GM15510 (cell line): ENCODE measurements around the gene MAVS.

Experiments
- POLR2A ChIP-seq: IDR thresholded peaks from 3 replicates; pipeline ENCODE4 v1.6.1; 2011; ENCODE audit warnings: borderline replicate concordance; ENCODE audit not compliant: insufficient read length; ENCODE audit errors: extremely low read depth

Gene MAVS

GRCh38 chr20:3846740-3847428, at the start of gene MAVS:
Gene MAVS (plus strand): TSS chr20:3846834. CDS start chr20:3854625, 7,791 bp downstream.
- TF ChIP-seq POLR2A: peak; percentile 84

GRCh38 chr20:3797226-3797545, 49.4 kb upstream of the MAVS start:
- TF ChIP-seq POLR2A: no peak

- no peak for TF ChIP-seq POLR2A
Observed at GRCh38 chr20:3797592-3798372, 48.9 kb upstream of the MAVS start.

GRCh38 chr20:3798373-3798768, 48.3 kb upstream of the MAVS start:
- no peak for TF ChIP-seq POLR2A

- no peak for TF ChIP-seq POLR2A
Observed at GRCh38 chr20:3798908-3799248, 47.8 kb upstream of the MAVS start.

- no peak for TF ChIP-seq POLR2A
Observed at GRCh38 chr20:3800256-3800877, 46.3 kb upstream of the MAVS start.

DNA sequence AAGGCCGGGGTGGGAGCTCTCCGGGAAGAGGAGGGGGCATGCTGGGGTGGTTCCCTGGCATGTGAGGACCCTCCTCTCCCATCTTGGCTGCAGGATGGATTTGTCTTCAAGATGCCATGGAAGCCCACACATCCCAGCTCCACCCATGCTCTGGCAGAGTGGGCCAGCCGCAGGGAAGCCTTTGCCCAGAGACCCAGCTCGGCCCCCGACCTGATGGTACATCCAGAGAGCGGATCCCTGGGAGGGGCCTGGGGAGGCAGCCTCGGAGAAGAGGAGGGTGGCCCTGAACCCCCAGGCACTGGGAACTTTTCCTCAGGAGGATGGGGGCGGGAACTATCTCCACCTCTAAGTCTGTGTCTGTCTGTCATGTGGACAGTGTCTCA, 45.8 kb upstream of the MAVS start:
- TF ChIP-seq POLR2A: no peak

DNA sequence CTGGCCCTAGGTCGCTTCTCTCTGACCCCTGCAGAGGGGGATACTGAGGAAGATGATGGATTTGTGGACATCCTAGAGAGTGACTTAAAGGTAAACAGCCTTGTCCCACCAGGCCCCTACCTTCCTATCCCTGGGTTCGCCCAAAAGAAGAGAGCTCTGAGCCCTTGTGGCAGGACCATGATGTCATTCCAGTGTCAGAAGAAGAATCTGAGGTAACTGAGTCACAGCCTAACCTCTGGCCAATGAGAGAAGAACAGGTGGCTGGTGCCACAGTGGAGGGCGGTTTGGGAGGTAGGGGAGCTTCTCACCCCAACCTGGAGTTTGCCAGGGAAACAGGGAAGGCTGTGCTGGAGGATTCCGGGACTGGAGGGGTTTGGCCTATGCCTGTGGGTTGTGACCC, 45.3 kb upstream of the MAVS start:
- no peak for TF ChIP-seq POLR2A

DNA sequence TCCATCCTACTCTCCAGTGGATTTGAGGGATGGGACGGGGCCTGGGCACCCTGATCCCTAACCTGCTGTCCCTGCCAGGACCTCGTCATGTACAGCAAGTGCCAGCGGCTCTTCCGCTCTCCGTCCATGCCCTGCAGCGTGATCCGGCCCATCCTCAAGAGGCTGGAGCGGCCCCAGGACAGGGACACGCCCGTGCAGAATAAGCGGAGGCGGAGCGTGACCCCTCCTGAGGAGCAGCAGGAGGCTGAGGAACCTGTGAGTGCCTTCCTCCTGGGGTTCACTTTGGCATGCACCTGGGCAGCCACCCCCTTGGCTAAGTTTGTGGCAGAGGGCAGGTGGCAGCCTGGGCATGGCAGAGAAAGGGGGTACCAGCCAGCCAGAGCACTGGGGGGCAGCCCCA, 44.8 kb upstream of the MAVS start:
- no peak for TF ChIP-seq POLR2A

DNA sequence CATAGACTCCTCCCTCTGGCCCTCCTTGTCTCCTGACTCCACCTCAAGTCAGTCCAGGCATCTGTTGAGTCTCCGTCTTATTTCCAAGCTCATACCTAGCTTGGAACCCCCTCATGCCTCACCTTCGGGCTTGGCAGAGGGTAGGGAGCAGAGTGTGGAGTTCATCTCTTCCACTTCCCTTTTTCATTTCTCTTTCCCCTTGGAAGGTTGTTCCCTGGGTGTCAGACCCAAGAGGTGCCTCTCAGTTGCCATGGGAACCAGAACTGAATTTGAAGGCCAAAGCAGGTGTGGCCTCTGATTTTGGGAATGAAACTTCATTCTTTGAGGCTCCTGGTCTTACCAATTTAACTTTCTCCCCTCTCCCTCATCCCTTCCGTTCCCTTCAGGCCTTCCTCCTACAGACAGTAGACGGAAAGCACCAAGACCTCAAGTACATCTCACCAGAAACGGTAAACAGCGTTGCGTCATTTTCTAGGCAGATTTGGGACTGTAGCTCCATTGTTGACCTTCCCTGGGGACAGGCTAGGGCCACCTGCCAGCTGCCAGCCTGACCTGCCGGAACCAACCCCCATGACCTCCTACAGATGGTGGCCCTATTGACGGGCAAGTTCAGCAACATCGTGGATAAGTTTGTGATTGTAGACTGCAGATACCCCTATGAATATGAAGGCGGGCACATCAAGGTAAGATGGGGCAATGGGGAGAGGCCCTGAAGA, 44.0 kb upstream of the MAVS start:
- TF ChIP-seq POLR2A: no peak

- TF ChIP-seq POLR2A: no peak
Observed at GRCh38 chr20:3803289-3803688, 43.3 kb upstream of the MAVS start.

DNA sequence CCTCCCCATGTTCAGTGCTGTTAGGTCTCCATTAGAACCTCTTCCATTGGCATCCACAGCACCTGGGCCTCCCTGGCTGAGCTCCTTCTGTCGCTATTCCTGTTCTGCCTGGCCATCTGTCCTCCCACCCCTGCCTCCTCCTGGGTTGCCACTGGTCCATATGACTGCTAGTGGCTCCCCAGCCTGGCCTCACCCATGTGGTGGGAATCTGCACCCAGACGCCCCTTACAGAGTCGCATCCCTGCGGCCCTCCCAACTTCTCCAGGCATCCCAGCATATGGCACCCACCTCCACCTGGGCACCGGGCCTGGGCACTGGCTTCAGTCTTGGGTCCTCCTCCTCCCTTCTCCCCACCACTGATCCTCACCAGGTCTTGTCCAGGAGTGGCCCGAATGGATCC, 42.8 kb upstream of the MAVS start:
- TF ChIP-seq POLR2A: no peak

DNA sequence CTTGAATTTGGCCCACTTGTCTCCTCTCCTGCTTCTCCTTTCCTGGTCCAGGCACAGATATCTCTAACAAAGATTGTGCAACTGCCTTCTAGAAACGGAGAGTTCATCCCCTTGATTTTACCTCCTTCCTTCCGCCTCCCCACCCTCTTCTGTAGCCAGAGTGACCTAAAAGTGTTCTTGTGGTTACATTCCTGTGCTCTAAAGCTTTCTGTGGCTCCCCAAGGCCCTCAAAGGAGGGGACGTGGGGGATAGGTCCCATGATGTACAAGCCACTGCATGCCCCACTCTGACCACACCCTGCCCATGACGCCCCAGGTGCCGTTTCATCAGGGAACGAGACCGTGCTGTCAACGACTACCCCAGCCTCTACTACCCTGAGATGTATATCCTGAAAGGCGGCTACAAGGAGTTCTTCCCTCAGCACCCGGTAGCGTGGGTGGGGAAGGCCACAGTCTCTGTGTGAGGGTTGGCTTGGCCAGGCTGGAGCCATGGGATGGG, 42.3 kb upstream of the MAVS start:
- TF ChIP-seq POLR2A: no peak

DNA sequence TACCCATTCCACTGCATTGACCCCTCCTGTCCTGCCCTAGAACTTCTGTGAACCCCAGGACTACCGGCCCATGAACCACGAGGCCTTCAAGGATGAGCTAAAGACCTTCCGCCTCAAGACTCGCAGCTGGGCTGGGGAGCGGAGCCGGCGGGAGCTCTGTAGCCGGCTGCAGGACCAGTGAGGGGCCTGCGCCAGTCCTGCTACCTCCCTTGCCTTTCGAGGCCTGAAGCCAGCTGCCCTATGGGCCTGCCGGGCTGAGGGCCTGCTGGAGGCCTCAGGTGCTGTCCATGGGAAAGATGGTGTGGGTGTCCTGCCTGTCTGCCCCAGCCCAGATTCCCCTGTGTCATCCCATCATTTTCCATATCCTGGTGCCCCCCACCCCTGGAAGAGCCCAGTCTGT, 41.9 kb upstream of the MAVS start:
- TF ChIP-seq POLR2A: no peak

- no peak for TF ChIP-seq POLR2A
Observed at GRCh38 chr20:3808544-3808943, 38.1 kb upstream of the MAVS start.
